Right atrium auricular region (tissue), 2 donors: ENCODE measurements around the gene CNTNAP2. TPM values are rescaled to one million over a fixed set of nuclear protein-coding genes. Genes with fewer than 3 reads are reported as not detected.

Experiments
- DNase-seq: peaks from one replicate; pipeline ENCODE4 v3.0.0-alpha.2; 2019; ENCODE audit warnings: low spot score
- H3K27ac ChIP-seq, 2 donors: fragments of 200-600 bp; sonication (generic); 1 replicate in 1 of 2; 2 replicates in 1 of 2; pipeline ENCODE4 v1.5.1; 2016 to 2019
- H3K27me3 ChIP-seq, 2 donors: fragments of 200-600 bp; sonication (generic); one replicate each; pipeline versions ENCODE4 v1.5.1 to v1.6.0; 2017 to 2019
- H3K36me3 ChIP-seq: fragments of 200-600 bp; sonication (generic); one replicate; pipeline ENCODE4 v1.5.1; 2016
- H3K4me1 ChIP-seq, 2 donors: fragments of 200-600 bp; sonication (generic); one replicate each; pipeline versions ENCODE4 v1.5.1 to v1.6.0; 2017 to 2019
- H3K4me3 ChIP-seq, 2 donors: fragments of 200-600 bp; sonication (generic); 1 replicate in 1 of 2; 2 replicates in 1 of 2; pipeline ENCODE4 v1.5.1; 2017 to 2019; ENCODE audit warnings: mild to moderate bottlenecking in 1 of 2, moderate library complexity in 1 of 2
- H3K9me3 ChIP-seq, 2 donors: fragments of 200-600 bp; sonication (generic); one replicate each; pipeline ENCODE4 v1.5.1; 2019
- CTCF ChIP-seq, 2 donors: fragments of 200-600 bp; sonication (generic); IDR thresholded peaks; one replicate each; pipeline ENCODE4 v1.5.1; 2019; ENCODE audit warnings: antibody characterized with exemption in 2 of 2
- total RNA-seq, 2 donors: library from RNA; depleted of rRNA; stranded (reverse); fragments of >200 nt; gene quantifications; one replicate each; pipeline ENCODE4 v1.1.0, GENCODE V29; 2016

Gene CNTNAP2
- total RNA-seq, 2 donors from 2014 or later, result 1.1 to 1.7 TPM

DNA sequence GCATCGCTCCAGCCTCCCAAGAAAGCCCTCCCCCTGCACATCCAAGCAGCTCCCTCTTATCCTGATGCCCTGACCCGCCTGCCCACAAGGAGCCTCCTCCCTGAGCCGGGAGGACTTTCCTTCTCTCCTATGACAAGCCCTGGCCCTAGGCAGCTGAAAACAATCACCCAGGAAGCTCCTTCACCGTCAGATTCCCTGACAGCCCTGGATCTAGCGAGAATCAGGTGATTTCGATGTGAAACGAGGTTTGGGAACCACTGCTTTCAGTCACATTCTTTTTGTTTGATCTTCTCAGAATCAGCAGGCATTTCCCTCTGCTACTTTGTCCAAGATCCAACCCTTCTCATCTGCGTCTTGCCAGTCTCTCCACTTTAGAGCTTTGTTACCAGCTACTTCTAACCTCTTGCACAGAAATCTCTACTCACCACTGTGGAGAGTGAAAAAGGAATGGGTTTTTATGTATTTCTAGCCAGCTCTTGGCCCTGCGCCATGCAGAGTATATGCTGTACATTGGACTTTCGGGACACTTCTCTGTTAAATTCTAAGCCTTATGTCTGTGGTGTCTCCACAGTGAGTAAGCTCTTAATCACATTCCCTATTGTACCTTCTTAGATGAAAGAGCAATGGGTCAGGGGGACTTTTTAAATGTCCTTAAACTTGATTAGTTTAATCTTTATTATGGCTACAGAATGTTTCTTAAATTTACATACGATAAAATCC, 2220.8 kb downstream of the CNTNAP2 start:
- H3K36me3 ChIP-seq, result no peaks in the 10 kb centered on the region
- TF ChIP-seq CTCF (IDR thresholded peaks at IDR 0.05), result no peak
- no peak overlapping the region for H3K27ac ChIP-seq
- peaks cover 0 to 11% of the 10 kb centered on the region in 2 donors for H3K4me1 ChIP-seq
- H3K9me3 ChIP-seq, result no peaks in the 10 kb centered on the region
- H3K27me3 ChIP-seq, result peaks cover 8 to 15% of the 10 kb centered on the region in 2 donors
- H3K4me3 ChIP-seq, result no peak overlapping the region
- no peak for DNase-seq

GRCh38 chr7:148337995-148338747, 2221.6 kb downstream of the CNTNAP2 start:
- Histone ChIP-seq H3K27ac (no peak overlapping the region), H3K4me1 (peaks cover 0 to 11% of the 10 kb centered on the region in 2 donors), H3K27me3 (peaks cover 8 to 15% of the 10 kb centered on the region in 2 donors), H3K9me3 (no peaks in the 10 kb centered on the region), H3K36me3 (no peaks in the 10 kb centered on the region), H3K4me3 (no peak overlapping the region)
- no peak for TF ChIP-seq CTCF (IDR thresholded peaks at IDR 0.05)
- DNase-seq, result no peak

DNA sequence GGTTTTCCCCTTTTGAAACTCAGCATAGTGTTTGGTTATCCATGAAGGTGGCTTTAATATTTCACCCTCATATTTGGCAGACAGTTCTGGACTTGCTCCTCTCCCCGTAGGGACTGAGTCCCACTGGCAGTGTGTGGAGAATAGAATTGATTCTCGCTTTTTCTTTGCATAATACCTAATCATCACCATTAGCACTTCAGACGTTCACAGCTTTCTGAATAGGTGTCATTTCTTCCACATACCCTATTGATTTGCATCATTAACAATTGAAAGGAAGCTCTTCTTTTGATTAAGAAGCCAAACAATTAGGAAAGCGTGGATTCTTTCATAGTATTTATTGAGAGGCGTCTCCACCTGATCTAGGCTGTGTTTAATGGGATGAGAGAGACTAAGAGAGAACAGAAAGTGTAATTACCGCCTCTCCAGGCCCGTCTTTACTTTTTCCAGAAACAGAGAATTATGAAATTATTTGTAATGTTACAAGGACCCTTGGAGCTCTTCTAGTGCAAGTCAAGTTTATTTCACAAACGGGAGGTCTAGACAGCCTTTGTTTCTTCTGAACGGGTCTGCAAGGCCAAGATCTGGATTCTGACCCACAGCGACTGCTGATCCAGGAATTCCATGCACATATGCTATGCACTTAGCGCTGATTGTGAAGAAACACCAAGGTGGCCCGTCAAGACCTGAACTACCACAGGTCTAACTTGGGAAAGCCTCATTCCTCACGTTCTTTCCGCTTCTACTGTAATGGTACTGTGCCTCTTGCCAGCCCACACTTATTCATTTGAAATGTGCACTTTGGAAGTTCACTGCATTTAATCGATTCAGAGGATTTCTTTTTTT, 2224.1 kb downstream of the CNTNAP2 start:
- Histone ChIP-seq H3K36me3 (no peaks in the 10 kb centered on the region), H3K4me1 (peaks cover 0 to 11% of the 10 kb centered on the region in 2 donors), H3K27me3 (peaks cover 8 to 15% of the 10 kb centered on the region in 2 donors), H3K4me3 (no peak overlapping the region), H3K9me3 (no peaks in the 10 kb centered on the region), H3K27ac (no peak overlapping the region)
- DNase-seq, result no peak
- TF ChIP-seq CTCF (IDR thresholded peaks at IDR 0.05), result no peak

DNA sequence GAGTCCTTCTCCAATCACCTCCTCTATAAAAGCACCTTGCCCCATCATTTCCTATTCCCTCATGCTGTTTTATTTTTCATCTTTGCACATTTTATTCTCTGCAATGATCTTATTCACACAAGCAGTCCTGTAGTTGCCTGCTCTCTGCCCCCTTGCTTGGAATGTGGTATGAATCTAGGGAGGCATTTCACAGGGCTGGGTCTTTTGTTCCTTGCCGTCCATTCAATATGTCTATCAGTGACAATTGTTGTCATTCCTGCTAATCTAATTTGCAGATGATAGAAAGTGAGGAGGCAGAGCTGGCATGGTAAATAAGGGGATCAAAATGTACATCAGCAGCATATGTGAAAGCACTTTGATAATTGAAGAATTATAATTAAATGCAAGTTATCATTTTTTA, 2227.8 kb downstream of the CNTNAP2 start:
- Histone ChIP-seq H3K27me3 (peaks cover 0 to 2% of the 10 kb centered on the region in 2 donors), H3K4me3 (no peak overlapping the region), H3K36me3 (no peaks in the 10 kb centered on the region), H3K27ac (no peak overlapping the region), H3K4me1 (peaks cover 0 to 3% of the 10 kb centered on the region in 2 donors), H3K9me3 (no peaks in the 10 kb centered on the region)
- TF ChIP-seq CTCF (IDR thresholded peaks at IDR 0.05), result no peak
- no peak for DNase-seq

- Histone ChIP-seq H3K27me3 (no peaks in the 10 kb centered on the region), H3K4me1 (no peaks in the 10 kb centered on the region), H3K9me3 (no peaks in the 10 kb centered on the region), H3K36me3 (no peaks in the 10 kb centered on the region), H3K4me3 (no peak overlapping the region), H3K27ac (no peak overlapping the region)
- no peak for TF ChIP-seq CTCF (IDR thresholded peaks at IDR 0.05)
- no peak for DNase-seq
These were observed 2231.4 kb downstream of the CNTNAP2 start for GRCh38 chr7:148347981-148348380.
